GF-D8 (cell line): ENCODE data around the gene PFDN2.

Experiments used
- DNase-seq: peaks from one replicate; lab custom pipeline; 2025; lab: John Stamatoyannopoulos, UW

The PFDN2 gene

GRCh38 chr1:161099090-161099802, 18.6 kb downstream of the PFDN2 start:
- DNase-seq, result no peak

DNA sequence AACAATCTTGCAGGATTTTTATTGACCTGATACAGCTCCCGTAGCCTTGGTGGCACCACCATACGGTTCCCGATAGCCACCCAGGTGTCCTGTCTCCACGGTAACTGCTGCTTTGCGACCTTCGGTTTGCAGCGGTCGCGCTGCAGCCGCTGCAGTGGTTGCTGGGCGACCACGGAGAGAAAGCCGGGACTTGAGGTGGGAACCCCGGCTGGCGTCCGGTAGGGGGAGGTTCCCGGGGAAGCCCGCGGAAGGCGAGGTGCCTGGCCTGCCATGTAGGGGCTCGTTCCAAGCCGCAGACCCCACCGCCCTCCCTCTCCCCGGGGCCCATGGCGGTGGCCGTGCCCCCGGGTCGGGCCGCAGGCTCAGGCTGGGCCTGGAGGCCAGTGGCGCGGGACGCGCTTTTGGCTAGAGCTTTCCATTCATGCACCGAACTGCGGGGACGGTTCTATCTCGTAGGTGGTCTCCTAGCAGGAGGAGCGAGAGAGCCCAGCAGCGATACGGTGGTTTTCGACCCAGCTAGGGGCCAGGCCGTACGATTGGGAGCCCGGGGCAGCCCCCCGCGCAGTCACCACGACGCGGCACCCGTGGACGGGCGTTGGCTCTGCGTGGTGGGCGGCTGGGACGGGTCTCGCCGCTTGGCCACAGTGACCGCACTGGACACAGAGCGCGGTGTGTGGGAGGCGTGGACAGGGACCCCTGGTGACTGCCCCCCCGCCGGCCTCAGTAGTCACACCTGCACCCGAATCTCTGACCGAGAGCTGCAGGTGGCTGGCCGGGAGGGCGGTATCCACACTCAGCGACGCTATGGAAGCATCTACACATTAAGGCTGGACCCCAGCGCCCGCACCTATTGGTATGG, 19.4 kb downstream of the PFDN2 start, which contains the start of gene KLHDC9:
KLHDC9 (plus strand) TSS at position 152 of the 859 bp plus-strand sequence; CDS start at position 327, 175 bp downstream.
- DNase-seq, result no peak

GRCh38 chr1:161096530-161096929, 21.3 kb downstream of the PFDN2 start:
- DNase-seq, result no peak

DNA sequence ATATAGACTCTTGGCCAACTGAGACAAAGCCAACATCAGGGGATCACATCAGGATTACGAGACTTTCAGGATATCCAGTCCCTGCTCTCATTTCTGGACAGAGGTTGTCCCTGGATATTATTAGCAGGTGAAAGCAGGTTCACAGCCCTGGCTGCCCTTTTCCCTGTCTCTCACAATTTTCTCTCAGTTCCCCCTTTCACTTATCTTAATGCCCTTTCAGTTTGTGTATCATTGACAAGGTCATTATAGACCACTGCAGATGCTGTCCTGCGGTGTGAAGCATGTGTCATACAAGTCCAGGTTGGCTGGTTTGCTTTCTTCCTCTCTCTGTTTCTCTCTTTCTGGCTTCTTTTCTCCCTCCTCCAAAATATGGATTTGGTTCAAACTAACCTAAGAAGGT, 21.8 kb downstream of the PFDN2 start:
- no peak for DNase-seq

DNA sequence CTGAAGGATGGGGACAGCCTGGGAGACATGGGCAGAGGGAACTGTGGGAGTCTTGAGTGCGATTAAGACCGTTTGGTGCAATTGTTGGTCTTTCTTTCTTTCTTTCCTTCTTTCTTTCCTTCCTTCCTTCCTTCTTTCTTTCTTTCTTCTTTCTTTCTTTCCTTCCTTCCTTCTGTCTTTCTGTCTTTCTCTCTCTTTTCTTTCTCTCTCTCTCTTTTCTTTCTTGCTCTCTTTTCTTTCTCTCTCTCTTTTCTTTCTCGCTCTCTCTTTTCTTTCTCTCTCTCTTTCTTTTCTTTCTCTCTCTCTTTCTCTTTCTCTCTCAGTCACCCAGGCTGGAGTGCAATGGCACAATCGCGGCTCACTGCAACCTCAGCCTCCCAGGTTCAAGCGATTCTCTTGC, 22.6 kb downstream of the PFDN2 start:
- no peak for DNase-seq

DNA sequence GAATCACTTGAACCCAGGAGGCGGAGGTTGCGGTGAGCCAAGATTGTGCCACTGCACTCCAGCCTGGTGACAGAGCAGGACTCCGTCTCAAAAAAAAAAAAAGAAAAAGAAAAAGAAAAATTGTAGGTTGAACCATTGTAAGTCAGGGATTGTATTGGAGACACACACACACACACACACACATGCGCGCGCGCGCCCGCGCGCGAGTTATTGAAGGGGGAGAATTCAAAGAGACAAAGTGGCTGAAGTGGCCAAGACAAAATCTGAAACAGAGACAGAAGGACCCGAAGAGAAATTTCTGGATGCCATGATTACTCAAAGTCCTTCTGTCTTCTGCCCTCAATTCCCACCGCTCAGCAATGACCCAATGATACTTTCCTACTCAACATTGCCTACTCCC, 23.4 kb downstream of the PFDN2 start:
- no peak for DNase-seq

- DNase-seq, result no peak
Measured at GRCh38 chr1:161092621-161093028, 25.2 kb downstream of the PFDN2 start.

DNA sequence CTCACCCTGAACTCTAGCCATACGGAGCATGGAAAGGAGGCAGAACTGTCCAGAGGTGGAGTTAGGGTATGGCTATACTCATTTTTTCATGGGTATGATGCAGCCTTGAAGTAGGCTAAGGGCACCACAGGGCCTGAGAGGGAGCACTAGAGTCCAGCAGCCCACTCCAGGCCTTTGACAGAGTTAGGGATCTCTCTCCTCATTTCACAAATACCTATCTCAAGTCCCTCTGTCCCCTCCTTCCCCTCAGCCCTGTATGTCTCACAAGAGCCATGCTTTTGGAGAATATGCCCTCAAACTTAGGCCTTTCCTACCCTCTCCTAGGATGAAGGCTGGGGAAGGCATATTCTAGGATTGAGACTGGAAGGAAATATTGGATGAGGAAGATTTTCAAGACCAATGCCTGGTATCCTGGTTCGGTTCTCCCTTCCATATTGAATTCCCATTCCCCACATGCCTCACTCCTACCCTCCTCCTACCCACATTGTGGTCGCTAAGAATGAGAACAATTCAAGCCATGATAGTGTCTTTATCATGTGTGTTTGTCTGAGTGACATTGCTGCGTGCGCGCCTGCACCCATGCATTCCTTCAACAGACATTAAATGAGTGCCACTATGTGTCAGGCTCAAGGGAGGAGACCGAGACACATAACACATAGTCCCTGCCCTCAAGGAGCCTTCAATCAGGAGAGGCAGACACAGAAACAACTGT, 25.9 kb downstream of the PFDN2 start:
- DNase-seq, result no peak

DNA sequence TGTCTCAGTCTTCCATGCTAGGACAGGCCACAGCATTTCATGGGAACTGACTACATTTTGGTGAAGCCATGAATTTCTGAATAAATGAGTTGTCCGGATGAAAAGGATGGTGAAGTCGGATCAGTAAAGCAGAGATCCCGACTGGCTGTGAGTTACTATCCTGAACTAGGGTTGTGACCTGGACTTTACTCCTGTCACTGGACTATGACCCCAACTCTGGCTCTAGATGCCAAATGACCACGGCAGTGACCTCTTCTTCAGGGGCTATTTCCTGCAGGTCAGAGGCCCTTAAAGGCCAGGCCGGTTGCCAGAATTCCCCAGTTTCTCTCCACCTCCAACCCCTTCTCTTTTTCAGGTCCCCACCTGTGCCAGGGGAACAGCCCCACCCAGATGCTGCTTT, 26.7 kb downstream of the PFDN2 start:
- no peak for DNase-seq

DNA sequence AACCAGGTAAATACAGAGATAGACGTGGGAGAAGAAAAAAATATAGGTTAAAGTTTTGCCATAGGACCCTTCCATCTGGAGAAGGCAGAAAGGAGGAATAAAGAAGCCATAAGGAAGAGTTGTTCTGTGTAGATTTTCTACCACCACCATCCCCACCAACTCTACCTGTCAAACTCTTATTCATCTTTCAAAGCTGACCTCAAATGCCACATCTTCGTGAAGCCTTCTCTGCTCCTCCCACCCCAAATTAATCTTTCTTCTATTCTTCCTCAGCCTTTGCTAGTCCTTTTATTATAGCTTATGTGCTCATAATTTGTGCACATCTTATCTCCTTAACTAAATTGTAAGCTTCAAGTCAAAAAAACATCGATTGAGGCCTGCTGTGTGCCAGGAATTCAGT, 27.2 kb downstream of the PFDN2 start:
- DNase-seq, result no peak

GRCh38 chr1:161089938-161090337, 27.9 kb downstream of the PFDN2 start:
- no peak for DNase-seq

GRCh38 chr1:161089251-161089924, 28.4 kb downstream of the PFDN2 start, which contains the start of gene NECTIN4:
Gene NECTIN4 (minus strand): TSS chr1:161089558. CDS start chr1:161089296, 262 bp downstream.
- DNase-seq, result no peak

- no peak for DNase-seq
Measured at GRCh38 chr1:161088587-161089110, 29.2 kb downstream of the PFDN2 start.

DNA sequence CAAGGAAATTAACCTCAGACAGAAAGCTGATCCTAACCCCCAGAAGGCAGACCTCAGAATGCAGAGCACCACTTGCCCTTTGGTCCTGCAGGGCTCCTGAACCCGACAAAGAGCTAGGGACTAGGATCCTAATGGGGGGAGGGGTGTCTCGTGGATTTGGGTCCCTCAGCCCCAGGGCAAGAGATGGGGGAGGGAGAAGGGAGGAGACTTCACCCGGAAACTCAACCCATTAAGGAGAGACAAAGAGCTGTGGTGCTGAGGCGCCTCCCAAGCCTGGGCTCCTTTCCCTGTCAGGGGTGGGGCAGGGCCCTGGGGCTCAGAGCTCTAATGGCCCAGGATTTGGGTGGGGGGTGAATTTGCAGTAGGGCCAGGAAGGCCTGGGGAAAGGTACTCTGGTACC, 31.4 kb downstream of the PFDN2 start:
- no peak for DNase-seq

DNA sequence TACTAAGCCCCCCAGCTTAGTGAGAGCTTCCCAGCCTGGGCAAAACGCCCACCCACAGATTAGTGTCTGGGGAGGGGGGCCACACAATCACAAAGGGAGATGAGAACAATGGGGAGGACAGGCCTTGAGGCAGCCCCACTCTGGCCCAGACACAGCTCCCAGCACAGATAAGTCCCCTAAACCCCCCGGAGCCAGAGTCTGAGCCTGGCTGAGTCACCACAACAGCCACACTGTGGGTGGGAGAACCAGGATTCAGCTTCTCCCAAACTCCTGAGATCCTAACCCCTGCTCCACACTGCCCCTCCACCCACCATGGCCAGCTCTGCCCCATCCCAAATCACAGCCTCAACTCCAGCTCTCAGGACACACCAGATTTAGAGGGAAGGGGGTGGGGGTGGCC, 32.7 kb downstream of the PFDN2 start:
- no peak for DNase-seq

DNA sequence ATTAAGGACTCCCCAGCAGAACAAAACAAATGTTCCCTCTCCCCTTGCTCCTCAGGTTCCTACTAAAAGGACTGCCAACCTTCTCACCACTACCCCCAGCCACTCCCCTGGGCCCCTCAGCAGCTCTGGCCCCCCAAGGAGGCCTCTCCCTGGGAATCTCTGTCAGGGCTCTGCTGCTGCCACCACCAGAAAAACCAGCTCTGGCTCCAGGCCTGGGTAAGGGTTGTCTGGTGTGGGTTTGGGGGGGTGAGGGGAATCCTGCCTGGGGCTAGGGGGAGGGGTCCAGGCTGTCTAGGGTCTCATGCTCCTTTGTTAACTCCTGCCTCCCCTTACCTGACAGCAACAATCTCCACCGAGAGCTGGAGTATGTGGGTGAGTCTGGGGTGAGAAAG, 33.2 kb downstream of the PFDN2 start:
- DNase-seq, result no peak

- no peak for DNase-seq
Measured at GRCh38 chr1:161083748-161084596, 33.9 kb downstream of the PFDN2 start.

- DNase-seq, result no peak
Measured at GRCh38 chr1:161082996-161083747, 34.7 kb downstream of the PFDN2 start.

DNA sequence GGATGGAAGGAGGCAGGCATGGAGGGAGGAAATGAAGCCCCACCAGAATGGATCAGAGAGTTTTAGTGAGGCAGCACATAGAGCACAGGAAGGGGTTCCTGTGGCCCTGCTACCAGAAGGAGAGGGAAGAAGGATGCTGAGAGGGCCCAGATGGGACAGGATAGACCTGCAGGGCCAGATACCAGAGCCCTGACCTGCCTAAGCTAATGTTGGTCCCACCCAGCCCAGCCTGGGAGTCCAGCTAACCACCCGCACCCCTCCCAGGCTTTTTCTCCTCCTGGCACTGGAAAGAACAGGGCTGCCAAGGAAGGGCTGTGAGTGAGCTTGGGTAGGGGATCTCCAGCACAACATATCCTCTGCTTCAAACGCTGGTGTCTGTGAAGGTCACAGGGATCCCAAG, 35.4 kb downstream of the PFDN2 start:
- no peak for DNase-seq

- no peak for DNase-seq
Measured at GRCh38 chr1:161081519-161081918, 36.3 kb downstream of the PFDN2 start.
